BJ (cell line): ENCODE results near the gene TCF12. TPM values are rescaled to one million over a fixed set of nuclear protein-coding genes. Genes with fewer than 3 reads are reported as not detected.

Source experiments
- CTCF ChIA-PET: fragments of 350-600 bp; formaldehyde crosslinking; extraction: SDS; loops from one replicate; lab custom pipeline; 2021; ENCODE audit warnings: antibody characterized with exemption, inconsistent platforms; lab: Yijun Ruan, JAX
- POLR2A ChIA-PET: fragments of 300-600 bp; sonication (Branson Sonifier 250); formaldehyde crosslinking; extraction: SDS; loops from one replicate; lab custom pipeline; 2021; ENCODE audit warnings: antibody characterized with exemption; lab: Charles Lee
- DNase-seq: peaks from one replicate; pipeline ENCODE4 v3.0.0-alpha.2; 2011; ENCODE audit warnings: low read depth
- H3K27me3 ChIP-seq: 2 replicates; pipeline ENCODE4 v1.6.0; 2011; ENCODE audit warnings: low read length; ENCODE audit not compliant: control insufficient read depth, insufficient read depth
- H3K36me3 ChIP-seq: 2 replicates; pipeline ENCODE4 v1.5.1; 2011; ENCODE audit warnings: low read length; ENCODE audit not compliant: control insufficient read depth, insufficient read depth
- H3K4me3 ChIP-seq: 2 replicates; pipeline ENCODE4 v1.5.1; 2011; ENCODE audit warnings: low read depth, mild to moderate bottlenecking, control low read depth, low read length
- CTCF ChIP-seq: IDR thresholded peaks from 2 replicates; pipeline ENCODE4 v1.5.1; 2011; ENCODE audit warnings: low read depth, mild to moderate bottlenecking, control low read depth, inconsistent platforms, low read length, moderate library complexity; ENCODE audit not compliant: insufficient read depth
- polyA plus RNA-seq: library from polyadenylated mRNA; depleted of rRNA; stranded (reverse); fragments of >200 nt; gene quantifications from 2 replicates; pipeline ENCODE4 v1.2.3, GENCODE V29; 2011

The TCF12 gene
- polyA plus RNA-seq, 1 experiment = 134 TPM

DNA sequence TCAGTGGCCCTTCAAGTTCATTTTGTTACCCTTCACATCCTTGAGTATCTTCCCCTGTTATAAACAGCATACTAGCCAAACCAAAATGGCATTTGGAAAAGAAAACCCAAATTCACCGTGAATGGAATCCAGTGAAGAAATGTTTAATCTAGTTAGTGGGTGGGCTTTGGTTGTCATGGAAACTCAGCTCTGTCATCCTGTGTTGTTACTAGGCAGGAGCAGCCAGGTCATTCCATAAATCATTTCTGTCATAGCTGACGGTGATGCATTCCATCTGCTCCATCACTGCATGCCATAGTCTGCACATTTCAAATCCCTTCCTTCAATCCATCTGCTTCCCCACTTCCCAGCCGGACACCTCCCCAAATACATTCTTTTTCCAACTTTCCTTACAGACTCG is 317.4 kb downstream of the TCF12 start:
- ChIA-PET CTCF (no interaction called here), POLR2A (no interaction called here)
- no peak for DNase-seq
- TF ChIP-seq CTCF = no peak
- H3K36me3 ChIP-seq = peaks cover 8% of the 10 kb centered on the region
- H3K27me3 ChIP-seq = no peaks in the 10 kb centered on the region
- H3K4me3 ChIP-seq = no peak overlapping the region

- CTCF ChIA-PET = no interaction called here
These were observed 318.3 kb downstream of the TCF12 start for GRCh38 chr15:57236561-57237300.

GRCh38 chr15:57237301-57237642 is 318.8 kb downstream of the TCF12 start:
- Histone ChIP-seq H3K27me3 (no peaks in the 10 kb centered on the region), H3K36me3 (peaks cover 7% of the 10 kb centered on the region), H3K4me3 (no peak overlapping the region)
- ChIA-PET CTCF (interaction anchor here (1.7 kb wide), 1 partner anchor 288 kb away, joined by 3 read pairs; no protein-coding TSS in a partner anchor), POLR2A (no interaction called here)
- TF ChIP-seq CTCF = no peak
- DNase-seq = no peak

More at GRCh38 chr15:57236561-57237300, 318.3 kb downstream of the TCF12 start:
- H3K36me3 ChIP-seq = peaks cover 8% of the 10 kb centered on the region
- TF ChIP-seq CTCF = no peak
- H3K4me3 ChIP-seq = no peak overlapping the region
- POLR2A ChIA-PET = no interaction called here
- no peaks in the 10 kb centered on the region for H3K27me3 ChIP-seq
- no peak for DNase-seq

- DNase-seq = no peak
- no peak overlapping the region for H3K4me3 ChIP-seq
- no peaks in the 10 kb centered on the region for H3K27me3 ChIP-seq
- TF ChIP-seq CTCF = no peak
- peaks cover 5% of the 10 kb centered on the region for H3K36me3 ChIP-seq
- CTCF ChIA-PET = interaction anchor here (1.6 to 1.7 kb wide), 2 partner anchors 11 to 287 kb away, joined by 3 read pairs; no protein-coding TSS in a partner anchor
- POLR2A ChIA-PET = no interaction called here
These were observed 319.2 kb downstream of the TCF12 start for GRCh38 chr15:57237676-57238075.

DNA sequence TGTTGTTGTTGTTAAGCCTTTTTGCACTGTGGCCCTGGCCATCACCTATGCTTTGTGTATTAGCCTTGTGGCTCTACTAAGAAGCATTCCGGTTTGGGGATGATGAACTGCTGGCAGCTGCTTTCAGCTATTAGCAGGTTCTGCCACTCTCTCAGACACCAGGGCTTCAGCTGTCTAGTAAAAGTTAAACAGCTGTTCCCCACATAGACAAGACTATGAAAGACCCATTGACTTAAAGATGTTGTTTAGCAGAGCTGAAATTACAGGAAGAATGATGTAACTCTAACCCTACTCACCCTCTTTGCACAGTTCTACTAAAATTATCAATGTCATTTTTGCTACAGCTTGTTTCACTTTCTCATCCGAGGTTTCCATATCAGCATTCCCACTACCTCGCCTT is 326.7 kb downstream of the TCF12 start:
- no peak overlapping the region for H3K4me3 ChIP-seq
- 0 out of 2 replicates have a peak, but pooled peaks cover 1% of the 10 kb centered on the region for H3K36me3 ChIP-seq
- H3K27me3 ChIP-seq = no peaks in the 10 kb centered on the region
- CTCF ChIA-PET = interaction anchor here (1.3 kb wide), 1 partner anchor 98 kb away, joined by 3 read pairs; no protein-coding TSS in a partner anchor
- TF ChIP-seq CTCF = no peak
- DNase-seq = no peak
- POLR2A ChIA-PET = interaction anchor here (0.5 kb wide), 1 partner anchor 464 kb away, joined by 3 read pairs; no protein-coding TSS in a partner anchor
